ENCODE measurements around the gene BLVRB. TPM values are rescaled to one million over a fixed set of nuclear protein-coding genes. Genes with fewer than 3 reads are reported as not detected.
A peak's percentile ranks its signal among the peaks of the same experiment; 100 is the strongest.

Gene BLVRB
- total RNA-seq, 1 experiment from 2014 or later, result 433 TPM

DNA sequence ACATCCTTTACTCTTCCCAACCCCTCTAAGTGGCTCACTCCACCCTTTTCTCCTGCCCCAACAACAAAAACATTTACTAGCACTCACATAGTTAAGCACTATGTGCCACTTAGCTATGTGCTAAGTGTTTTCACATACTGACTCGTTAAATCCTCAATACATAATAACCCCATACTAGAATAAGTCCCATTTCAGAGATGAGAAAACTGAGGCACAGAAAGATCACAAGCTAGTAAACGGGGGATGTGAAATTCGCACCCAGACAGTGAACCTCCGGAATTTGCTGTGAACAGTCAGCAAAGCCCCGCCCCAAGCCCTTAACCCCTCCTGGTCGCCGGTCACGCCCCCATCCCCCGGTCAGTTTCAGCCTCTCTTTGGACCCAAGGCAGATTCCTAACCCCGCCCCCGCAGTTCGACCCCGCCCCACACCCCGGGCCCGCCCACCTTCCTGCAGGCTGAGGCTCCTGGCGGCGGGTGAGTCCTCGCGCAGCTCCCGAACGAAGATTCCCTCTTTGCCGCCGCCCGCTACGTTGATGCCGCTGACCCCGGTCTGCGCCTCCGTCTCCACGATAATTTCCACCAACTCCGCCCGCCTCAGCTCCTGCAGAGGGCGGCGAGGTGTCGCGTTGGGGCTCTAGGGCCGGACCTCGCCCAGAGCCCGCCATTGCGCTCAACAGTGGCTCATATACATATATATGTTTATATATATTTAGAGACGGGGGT lies 62.1 kb downstream of the BLVRB start:
- DNase-seq (ENCODE audit: low spot score), result peak; percentile 74

DNA sequence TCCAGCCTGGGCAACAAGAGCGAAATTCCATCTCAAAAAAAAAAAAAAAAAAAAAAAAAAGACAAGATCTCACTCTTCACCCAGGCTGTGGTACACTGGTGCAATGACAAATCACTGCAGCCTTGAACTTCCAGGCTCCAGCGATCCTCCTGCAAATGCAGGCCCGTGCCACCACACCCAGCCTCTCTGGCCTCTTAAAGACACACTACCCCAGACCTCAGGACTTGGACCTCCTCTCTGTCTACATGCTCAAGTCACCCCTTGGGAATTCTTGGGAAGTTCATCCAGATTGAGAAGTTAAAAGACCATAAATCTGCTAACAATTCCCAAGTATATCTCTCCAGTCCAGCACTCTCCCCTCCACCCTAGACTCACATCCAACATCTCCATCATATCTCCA lies 65.0 kb downstream of the BLVRB start:
- no peak for DNase-seq (ENCODE audit: low spot score)

DNA sequence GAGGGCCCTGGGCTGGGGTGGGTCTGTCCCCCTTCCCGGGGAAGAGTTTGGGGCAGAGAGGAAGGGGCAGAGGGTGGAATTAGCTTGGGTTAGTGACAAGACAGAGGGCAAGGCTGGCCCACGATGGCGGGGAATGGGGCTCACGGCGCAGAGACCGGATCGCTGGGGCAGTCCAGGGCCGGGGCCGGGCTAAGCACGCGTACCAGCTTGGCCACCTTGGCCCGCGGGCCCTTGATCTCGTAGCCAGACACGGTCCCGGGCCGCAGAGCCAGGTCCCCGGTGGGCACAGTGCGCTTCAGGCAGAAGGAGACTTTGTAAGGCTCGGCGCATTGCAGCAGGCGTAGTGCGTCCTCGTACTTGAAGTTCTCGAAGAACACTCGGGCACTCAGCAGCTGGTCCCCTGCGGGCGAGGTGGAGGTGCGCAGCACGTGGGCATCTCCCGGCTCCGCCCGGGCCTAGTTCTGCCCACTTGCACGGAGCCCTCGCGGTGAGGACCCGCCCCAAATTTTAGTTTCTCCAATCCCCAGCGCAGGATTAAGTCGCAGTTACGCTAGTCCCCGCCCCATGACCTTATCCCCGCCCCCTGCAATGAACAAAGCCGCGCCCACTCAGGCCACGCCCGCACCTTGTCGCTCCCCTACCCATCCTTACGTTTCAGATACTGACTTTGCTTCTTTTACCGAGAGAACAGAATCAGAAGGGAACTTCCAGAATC lies 67.0 kb downstream of the BLVRB start:
- DNase-seq (ENCODE audit: low spot score), result no peak

Other genes starting within 250 kb of the BLVRB start
- not detected in 2 replicates for gene TTC9B, start 247.4 kb downstream of the BLVRB start, total RNA-seq (2014; rRNA removed; shearing (Covaris generic))
- not detected in 2 replicates for gene CCNP, start 239.1 kb downstream of the BLVRB start, total RNA-seq (2014; rRNA removed; shearing (Covaris generic))
- 51.0 and 59.2 TPM in 2 replicates for gene AKT2, start 180.4 kb downstream of the BLVRB start, total RNA-seq (2014; rRNA removed; shearing (Covaris generic))
- gene C19orf47, start 117.3 kb downstream of the BLVRB start, total RNA-seq (2014; rRNA removed; shearing (Covaris generic)), result 4.3 and 4.4 TPM in 2 replicates
- gene PLD3, start 117.0 kb downstream of the BLVRB start, total RNA-seq (2014; rRNA removed; shearing (Covaris generic)), result 212 and 308 TPM in 2 replicates
- not detected in 2 replicates for gene HIPK4, start 75.6 kb downstream of the BLVRB start, total RNA-seq (2014; rRNA removed; shearing (Covaris generic))
- gene PRX, start 52.4 kb downstream of the BLVRB start, total RNA-seq (2014; rRNA removed; shearing (Covaris generic)), result 0.77 and 1.2 TPM in 2 replicates
- 14.8 and 15.4 TPM in 2 replicates for gene SERTAD1, start 39.8 kb downstream of the BLVRB start, total RNA-seq (2014; rRNA removed; shearing (Covaris generic))
- 21.3 and 21.4 TPM in 2 replicates for gene SERTAD3, start 21.4 kb downstream of the BLVRB start, total RNA-seq (2014; rRNA removed; shearing (Covaris generic))
- gene SPTBN4, start 1.3 kb upstream of the BLVRB start, total RNA-seq (2014; rRNA removed; shearing (Covaris generic)), result 0.23 and 0.56 TPM in 2 replicates
- gene SHKBP1, start 111.1 kb upstream of the BLVRB start, total RNA-seq (2014; rRNA removed; shearing (Covaris generic)), result 26.6 and 30.9 TPM in 2 replicates
- 4.7 and 5.6 TPM in 2 replicates for gene LTBP4, start 135.6 kb upstream of the BLVRB start, total RNA-seq (2014; rRNA removed; shearing (Covaris generic))
- gene NUMBL, start 224.9 kb upstream of the BLVRB start, total RNA-seq (2014; rRNA removed; shearing (Covaris generic)), result 18.4 TPM in 2 replicates

Measured in H4 (cell line).